IPS-18c (cell line): ENCODE results near the gene ARHGAP28.

Experiments
- H3K4me3 ChIP-seq: 2 replicates; pipeline ENCODE4 v1.7.0; 2013; ENCODE audit warnings: low read depth, mild to moderate bottlenecking, low read length, moderate library complexity; ENCODE audit not compliant: insufficient read depth
- H3K9me3 ChIP-seq: one replicate; pipeline ENCODE4 v1.6.1; 2013; ENCODE audit warnings: mild to moderate bottlenecking, low read length, moderate library complexity; ENCODE audit not compliant: control insufficient read depth, insufficient read depth

Gene ARHGAP28

DNA sequence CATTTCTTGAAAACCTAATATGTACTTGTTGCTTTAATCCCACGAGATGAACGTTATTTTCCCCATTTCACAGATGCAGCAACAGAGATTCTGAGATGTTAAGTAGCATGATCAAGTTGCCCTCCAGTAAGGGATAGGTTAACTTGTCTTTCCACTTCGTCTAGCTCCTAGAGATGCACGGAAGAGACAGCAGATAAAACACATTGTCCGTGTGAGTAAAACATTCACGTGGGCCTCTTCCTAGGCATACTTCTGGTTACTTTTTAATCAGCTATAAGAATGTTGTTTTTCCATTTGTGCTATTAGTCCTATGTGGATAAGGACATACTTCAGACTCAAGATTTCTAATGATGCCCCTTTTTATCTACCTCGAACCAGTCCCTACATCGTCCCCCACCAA is 1.2 kb upstream of the ARHGAP28 start:
- no peak overlapping the region for H3K4me3 ChIP-seq

GRCh38 chr18:6728809-6729246 is 688 bp upstream of the ARHGAP28 start:
- H3K4me3 ChIP-seq: peak overlapping the region; percentile 74; the same call in 1 of the 2 replicates

More for the DNA sequence above, 1.2 kb upstream of the ARHGAP28 start:
- H3K9me3 ChIP-seq: no peaks in the 10 kb centered on the region

DNA sequence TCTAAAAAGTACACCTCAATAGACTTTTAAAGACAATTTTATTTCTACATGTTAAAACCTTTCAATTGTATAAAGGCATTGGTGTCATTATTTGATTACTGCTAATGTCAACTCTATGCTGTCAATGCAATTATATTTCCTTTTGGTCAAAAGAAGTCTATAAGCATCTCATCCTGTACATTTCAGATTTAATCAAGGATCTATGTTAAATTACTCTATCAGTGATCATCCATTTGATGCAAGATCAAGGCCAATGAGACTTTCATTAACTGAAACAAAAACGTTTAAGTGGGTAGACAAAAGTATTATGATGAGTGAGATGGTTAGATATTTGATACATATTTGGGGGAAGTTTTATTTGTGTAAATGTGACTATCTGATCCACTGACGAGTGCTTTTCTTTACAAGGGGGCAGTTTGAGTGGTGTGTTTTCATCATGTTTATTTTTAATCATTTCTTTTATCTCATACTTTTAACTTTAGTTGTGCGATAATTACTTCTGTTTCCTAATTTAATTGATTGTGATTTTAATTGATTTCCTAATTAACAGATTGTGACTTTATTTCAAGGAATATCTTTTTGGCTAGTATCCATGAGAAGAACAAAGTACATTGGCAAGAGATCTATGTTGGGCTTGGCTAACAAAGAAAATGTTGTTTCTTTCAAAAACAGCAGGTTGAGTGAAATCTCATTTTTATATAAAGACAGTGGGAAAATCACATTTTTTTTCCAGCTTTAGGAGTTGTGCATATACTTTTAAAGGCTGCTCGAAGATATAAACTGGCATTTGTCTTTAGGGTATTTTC is 1.1 kb downstream of the ARHGAP28 start:
- H3K9me3 ChIP-seq: no peaks in the 10 kb centered on the region
- H3K4me3 ChIP-seq: no peak overlapping the region; the same call in 1 of the 2 replicates

More at GRCh38 chr18:6728809-6729246, 688 bp upstream of the ARHGAP28 start:
- H3K9me3 ChIP-seq: no peaks in the 10 kb centered on the region

DNA sequence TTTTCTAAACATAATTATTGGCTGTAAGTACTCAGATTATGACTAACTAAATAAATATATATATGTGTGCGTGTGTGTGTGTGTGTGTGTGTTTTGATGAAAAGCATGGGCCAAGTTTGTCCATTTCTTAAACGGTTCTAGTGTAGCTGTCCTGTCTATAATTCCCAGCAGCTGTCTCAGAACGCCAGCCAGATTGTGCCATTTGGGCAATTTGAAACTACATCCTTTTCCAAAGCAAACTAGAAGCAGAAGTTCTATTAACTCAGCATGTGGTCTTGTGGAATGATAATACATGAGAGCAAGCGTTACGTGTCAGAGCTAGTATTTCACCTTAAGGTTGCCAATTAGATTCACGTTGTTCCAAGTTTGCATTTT is 1.7 kb downstream of the ARHGAP28 start:
- H3K9me3 ChIP-seq: no peaks in the 10 kb centered on the region

GRCh38 chr18:6732952-6733351 is 3.4 kb downstream of the ARHGAP28 start:
- no peaks in the 10 kb centered on the region for H3K9me3 ChIP-seq
- H3K4me3 ChIP-seq: no peak overlapping the region

More for the DNA sequence above, 1.7 kb downstream of the ARHGAP28 start:
- no peak overlapping the region for H3K4me3 ChIP-seq

GRCh38 chr18:6733758-6734157 is 4.2 kb downstream of the ARHGAP28 start:
- Histone ChIP-seq H3K9me3 (no peaks in the 10 kb centered on the region), H3K4me3 (no peak overlapping the region)

- no peak overlapping the region for H3K4me3 ChIP-seq
- no peaks in the 10 kb centered on the region for H3K9me3 ChIP-seq
These were observed 5.4 kb downstream of the ARHGAP28 start for GRCh38 chr18:6734726-6735430.

DNA sequence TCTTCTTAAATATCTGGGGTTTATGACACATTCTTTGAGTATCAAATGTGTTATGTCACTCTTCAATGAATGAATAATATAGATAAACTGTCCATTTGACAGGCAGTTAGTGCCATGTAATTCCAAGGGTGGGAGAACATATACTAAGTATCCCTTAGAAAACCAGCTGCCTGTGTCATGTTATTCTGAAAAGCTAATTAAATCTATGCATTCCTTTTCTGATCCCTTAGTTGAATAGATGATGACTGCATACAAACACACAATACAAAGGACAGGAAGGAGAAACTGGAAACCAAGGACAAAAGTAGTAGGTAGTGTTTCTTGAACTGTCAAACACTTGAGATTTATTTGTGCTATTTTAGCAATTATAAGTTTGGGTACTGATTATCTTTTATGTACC is 8.3 kb downstream of the ARHGAP28 start:
- Histone ChIP-seq H3K9me3 (no peaks in the 10 kb centered on the region), H3K4me3 (no peak overlapping the region)

GRCh38 chr18:6738622-6739021 is 9.1 kb downstream of the ARHGAP28 start:
- Histone ChIP-seq H3K4me3 (no peak overlapping the region), H3K9me3 (no peaks in the 10 kb centered on the region)

- Histone ChIP-seq H3K4me3 (no peak overlapping the region), H3K9me3 (no peaks in the 10 kb centered on the region)
These were observed 11.7 kb downstream of the ARHGAP28 start for GRCh38 chr18:6741232-6741663.

GRCh38 chr18:6741786-6742185 is 12.3 kb downstream of the ARHGAP28 start:
- no peak overlapping the region for H3K4me3 ChIP-seq

GRCh38 chr18:6743999-6744398 is 14.5 kb downstream of the ARHGAP28 start:
- H3K4me3 ChIP-seq: no peak overlapping the region

More at GRCh38 chr18:6741786-6742185, 12.3 kb downstream of the ARHGAP28 start:
- H3K9me3 ChIP-seq: no peaks in the 10 kb centered on the region

GRCh38 chr18:6744816-6745455 is 15.4 kb downstream of the ARHGAP28 start:
- Histone ChIP-seq H3K9me3 (no peaks in the 10 kb centered on the region), H3K4me3 (no peak overlapping the region)

More at GRCh38 chr18:6743999-6744398, 14.5 kb downstream of the ARHGAP28 start:
- no peaks in the 10 kb centered on the region for H3K9me3 ChIP-seq

GRCh38 chr18:6745504-6746031 is 16.1 kb downstream of the ARHGAP28 start:
- H3K9me3 ChIP-seq: no peaks in the 10 kb centered on the region
- no peak overlapping the region for H3K4me3 ChIP-seq

DNA sequence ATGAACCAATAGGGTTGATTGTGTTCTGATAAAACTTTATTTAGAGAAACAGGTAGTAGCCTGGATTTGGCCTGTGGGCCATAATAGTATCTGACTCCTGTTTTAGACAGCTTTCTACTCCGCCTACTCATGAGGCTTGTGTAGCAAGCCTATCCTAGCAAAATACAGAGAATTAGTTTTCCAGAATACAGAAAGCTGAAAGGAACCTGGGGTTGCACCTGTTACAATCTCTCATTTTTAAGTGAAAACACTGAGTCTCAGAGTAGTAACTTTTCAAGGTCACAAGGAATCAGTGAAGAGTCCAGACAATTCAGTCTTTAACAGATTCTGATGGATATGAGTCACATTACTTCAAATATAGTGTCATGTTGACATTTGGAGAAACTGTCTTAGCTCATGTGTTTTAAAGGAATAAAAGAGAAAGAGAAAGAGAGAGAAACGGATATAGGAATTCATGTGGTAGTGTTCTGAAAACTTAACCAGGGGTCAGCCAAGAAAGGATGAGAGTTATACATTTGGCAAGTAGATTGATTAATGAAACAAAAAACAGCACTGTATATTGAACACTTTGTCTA is 17.0 kb downstream of the ARHGAP28 start:
- no peak overlapping the region for H3K4me3 ChIP-seq
- no peaks in the 10 kb centered on the region for H3K9me3 ChIP-seq

- H3K4me3 ChIP-seq: no peak overlapping the region
- no peaks in the 10 kb centered on the region for H3K9me3 ChIP-seq
These were observed 18.1 kb downstream of the ARHGAP28 start for GRCh38 chr18:6747646-6748045.

- no peak overlapping the region for H3K4me3 ChIP-seq
These were observed 18.7 kb downstream of the ARHGAP28 start for GRCh38 chr18:6748241-6748640.

More at GRCh38 chr18:6748241-6748640, 18.7 kb downstream of the ARHGAP28 start:
- no peaks in the 10 kb centered on the region for H3K9me3 ChIP-seq
